ENCODE results near the gene A1CF. TPM values are rescaled to one million over a fixed set of nuclear protein-coding genes. Genes with fewer than 3 reads are reported as not detected.

Gene A1CF
- total RNA-seq, 1 donor from 2014 or later, result not detected

- H3K4me3 Mint-ChIP-seq (ENCODE audit: unreplicated experiment), result no peak overlapping the region
- no peak for TF ChIP-seq CTCF (IDR thresholded peaks at IDR 0.05)
- H3K9me3 Mint-ChIP-seq (ENCODE audit: low read depth), result no peaks in the 10 kb centered on the region
- no peaks in the 10 kb centered on the region for H3K36me3 Mint-ChIP-seq (ENCODE audit: low read depth)
- no peak for DNase-seq (ENCODE audit: low spot score)
- H3K4me1 Mint-ChIP-seq (ENCODE audit: low read depth), result peaks cover 4% of the 10 kb centered on the region
- H3K27me3 Mint-ChIP-seq (ENCODE audit: low read depth), result peaks cover under 1% of the 10 kb centered on the region
- H3K27ac Mint-ChIP-seq (ENCODE audit: unreplicated experiment), result no peak overlapping the region
These were observed 33.3 kb downstream of the A1CF start for GRCh38 chr10:50851884-50852671.

- Mint-ChIP-seq H3K4me3 (ENCODE audit: unreplicated experiment) (no peak overlapping the region), H3K36me3 (ENCODE audit: low read depth) (no peaks in the 10 kb centered on the region), H3K9me3 (ENCODE audit: low read depth) (no peaks in the 10 kb centered on the region), H3K27ac (ENCODE audit: unreplicated experiment) (no peak overlapping the region), H3K4me1 (ENCODE audit: low read depth) (peaks cover 11% of the 10 kb centered on the region), H3K27me3 (ENCODE audit: low read depth) (no peaks in the 10 kb centered on the region)
- no peak for DNase-seq (ENCODE audit: low spot score)
- TF ChIP-seq CTCF (IDR thresholded peaks at IDR 0.05), result no peak
These were observed 34.7 kb downstream of the A1CF start for GRCh38 chr10:50850578-50851230.

- no peak for TF ChIP-seq CTCF (IDR thresholded peaks at IDR 0.05)
- no peak overlapping the region for H3K4me3 Mint-ChIP-seq (ENCODE audit: unreplicated experiment)
- H3K36me3 Mint-ChIP-seq (ENCODE audit: low read depth), result no peaks in the 10 kb centered on the region
- H3K27me3 Mint-ChIP-seq (ENCODE audit: low read depth), result no peaks in the 10 kb centered on the region
- no peak for DNase-seq (ENCODE audit: low spot score)
- no peak overlapping the region for H3K27ac Mint-ChIP-seq (ENCODE audit: unreplicated experiment)
- H3K9me3 Mint-ChIP-seq (ENCODE audit: low read depth), result no peaks in the 10 kb centered on the region
- H3K4me1 Mint-ChIP-seq (ENCODE audit: low read depth), result peaks cover 11% of the 10 kb centered on the region
These were observed 38.7 kb downstream of the A1CF start for GRCh38 chr10:50846753-50847152.

- TF ChIP-seq CTCF (IDR thresholded peaks at IDR 0.05), result no peak
- Mint-ChIP-seq H3K4me1 (ENCODE audit: low read depth) (no peaks in the 10 kb centered on the region), H3K9me3 (ENCODE audit: low read depth) (no peaks in the 10 kb centered on the region), H3K4me3 (ENCODE audit: unreplicated experiment) (no peak overlapping the region), H3K27me3 (ENCODE audit: low read depth) (peaks cover 34% of the 10 kb centered on the region), H3K27ac (ENCODE audit: unreplicated experiment) (no peak overlapping the region), H3K36me3 (ENCODE audit: low read depth) (no peaks in the 10 kb centered on the region)
- DNase-seq (ENCODE audit: low spot score), result no peak
These were observed 48.3 kb downstream of the A1CF start for GRCh38 chr10:50837095-50837494.

- H3K4me3 Mint-ChIP-seq (ENCODE audit: unreplicated experiment), result no peak overlapping the region
- no peak overlapping the region for H3K27ac Mint-ChIP-seq (ENCODE audit: unreplicated experiment)
These were observed 53.2 kb downstream of the A1CF start for GRCh38 chr10:50832171-50832751.

More at GRCh38 chr10:50832171-50832751, 53.2 kb downstream of the A1CF start:
- no peak for DNase-seq (ENCODE audit: low spot score)
- Mint-ChIP-seq H3K4me1 (ENCODE audit: low read depth) (no peaks in the 10 kb centered on the region), H3K9me3 (ENCODE audit: low read depth) (peaks cover 4% of the 10 kb centered on the region), H3K27me3 (ENCODE audit: low read depth) (peaks cover 42% of the 10 kb centered on the region), H3K36me3 (ENCODE audit: low read depth) (no peaks in the 10 kb centered on the region)
- TF ChIP-seq CTCF (IDR thresholded peaks at IDR 0.05), result no peak

All from chondrocyte (in vitro differentiated cells).